Omental fat pad (tissue), 4 donors: ENCODE data around the gene PCDHGB4. TPM values are rescaled to one million over a fixed set of nuclear protein-coding genes. Genes with fewer than 3 reads are reported as not detected.
"Not testable (repeated sequence)": the region's sequence is repeated elsewhere in the genome, so short reads cannot be mapped to it uniquely, and the experiment has no call there.

Experiments
- ATAC-seq: fragments of 150-250 bp; one replicate; pipeline ENCODE4 v1.9.1; 2016; ENCODE audit warnings: mild to moderate bottlenecking, moderate library complexity; ENCODE audit not compliant: low FRiP score
- DNase-seq: peaks from one replicate; pipeline ENCODE4 v3.0.0-alpha.2; 2019; ENCODE audit warnings: low spot score
- CTCF ChIP-seq, 3 donors: fragments of 450-650 bp; IDR thresholded peaks; one replicate each; pipeline ENCODE4 v1.5.1; 2016 to 2017; ENCODE audit warnings: antibody characterized with exemption in 3 of 3, mild to moderate bottlenecking in 3 of 3, moderate library complexity in 2 of 3
- total RNA-seq, 4 donors: library from RNA; depleted of rRNA; stranded (reverse); fragments of >200 nt; gene quantifications; one replicate each; pipeline ENCODE4 v1.1.0, GENCODE V29; 2016

The PCDHGB4 gene
- total RNA-seq, 4 donors from 2014 or later = 2.4 to 14.5 (median 6.1) TPM

GRCh38 chr5:141412854-141413539 lies 25.5 kb downstream of the PCDHGB4 start, which contains the start of gene PCDHGA10:
TSS of gene PCDHGA10 (plus strand) at chr5:141412987. CDS start at chr5:141413176, 189 bp downstream.
- no peak for ATAC-seq
- TF ChIP-seq CTCF (IDR thresholded peaks at IDR 0.05) = no peak
- no peak for DNase-seq

GRCh38 chr5:141413540-141414069 lies 26.1 kb downstream of the PCDHGB4 start:
- TF ChIP-seq CTCF (IDR thresholded peaks at IDR 0.05) = no peak
- ATAC-seq = no peak
- DNase-seq = no peak

- not testable (repeated sequence) for ATAC-seq, DNase-seq
These were observed 27.2 kb downstream of the PCDHGB4 start for GRCh38 chr5:141414548-141415274.

- DNase-seq, ATAC-seq: not testable (repeated sequence)
These were observed 27.7 kb downstream of the PCDHGB4 start for GRCh38 chr5:141415275-141415618.

- DNase-seq = not testable (repeated sequence)
- peak; percentile 70 for ATAC-seq
- TF ChIP-seq CTCF (IDR thresholded peaks at IDR 0.05) = peak in 1 of 3 donors; percentile 23
These were observed 30.1 kb downstream of the PCDHGB4 start, which contains the start of gene PCDHGB7 for GRCh38 chr5:141417494-141418172. TSS of gene PCDHGB7 (plus strand) at chr5:141417677. CDS start at chr5:141417860, 183 bp downstream.

- DNase-seq (no peak), ATAC-seq (no peak)
- TF ChIP-seq CTCF (IDR thresholded peaks at IDR 0.05) = no peak
These were observed 31.8 kb downstream of the PCDHGB4 start for GRCh38 chr5:141419074-141419880.

GRCh38 chr5:141420855-141421488 lies 33.5 kb downstream of the PCDHGB4 start, which contains the start of gene PCDHGA11:
TSS of gene PCDHGA11 (plus strand) at chr5:141421051. CDS start at chr5:141421228, 177 bp downstream.
- no peak for TF ChIP-seq CTCF (IDR thresholded peaks at IDR 0.05)
- ATAC-seq (no peak), DNase-seq (no peak)
